ENCODE data around the gene LYPLAL1.

DNA sequence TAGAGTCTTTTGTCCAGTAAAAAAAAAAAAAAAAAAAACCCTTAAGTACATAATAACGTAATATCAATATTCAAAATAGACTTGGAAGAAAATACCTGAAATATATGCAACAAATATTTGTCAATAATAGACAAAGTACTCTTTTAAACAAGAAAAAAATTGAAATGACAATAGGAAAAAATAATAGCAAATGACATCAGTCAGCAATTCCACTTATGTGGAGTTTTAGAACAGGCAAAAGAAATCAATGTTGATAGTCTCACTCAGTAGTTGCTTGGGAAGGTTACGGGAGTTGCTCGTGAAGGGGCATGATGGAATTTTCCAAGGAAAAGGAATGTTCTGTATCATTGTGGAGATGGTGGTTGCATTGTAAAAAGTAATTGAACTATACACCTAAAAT, 16.9 kb downstream of the LYPLAL1 start:
- no peak for TF ChIP-seq POLR2A (IDR thresholded peaks at IDR 0.05)
- TF ChIP-seq, protein P1, sequence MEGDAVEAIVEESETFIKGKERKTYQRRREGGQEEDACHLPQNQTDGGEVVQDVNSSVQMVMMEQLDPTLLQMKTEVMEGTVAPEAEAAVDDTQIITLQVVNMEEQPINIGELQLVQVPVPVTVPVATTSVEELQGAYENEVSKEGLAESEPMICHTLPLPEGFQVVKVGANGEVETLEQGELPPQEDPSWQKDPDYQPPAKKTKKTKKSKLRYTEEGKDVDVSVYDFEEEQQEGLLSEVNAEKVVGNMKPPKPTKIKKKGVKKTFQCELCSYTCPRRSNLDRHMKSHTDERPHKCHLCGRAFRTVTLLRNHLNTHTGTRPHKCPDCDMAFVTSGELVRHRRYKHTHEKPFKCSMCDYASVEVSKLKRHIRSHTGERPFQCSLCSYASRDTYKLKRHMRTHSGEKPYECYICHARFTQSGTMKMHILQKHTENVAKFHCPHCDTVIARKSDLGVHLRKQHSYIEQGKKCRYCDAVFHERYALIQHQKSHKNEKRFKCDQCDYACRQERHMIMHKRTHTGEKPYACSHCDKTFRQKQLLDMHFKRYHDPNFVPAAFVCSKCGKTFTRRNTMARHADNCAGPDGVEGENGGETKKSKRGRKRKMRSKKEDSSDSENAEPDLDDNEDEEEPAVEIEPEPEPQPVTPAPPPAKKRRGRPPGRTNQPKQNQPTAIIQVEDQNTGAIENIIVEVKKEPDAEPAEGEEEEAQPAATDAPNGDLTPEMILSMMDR (IDR thresholded peaks at IDR 0.05): no peak
